PC-3 (cell line): Measurements from ENCODE around the gene FA2H. TPM values are rescaled to one million over a fixed set of nuclear protein-coding genes. Genes with fewer than 3 reads are reported as not detected.

Experiments used
- ATAC-seq: fragments of 200-7000 bp; cut with Tn5 transposase; 2 replicates; pipeline ENCODE4 v1.9.1; 2020; ENCODE audit warnings: mild to moderate bottlenecking, moderate library complexity
- BruUV-seq: library from RNA; stranded (reverse); fragments of 400-500 nt; replicated peaks from 2 replicates; lab custom pipeline; 2021; lab: Mats Ljungman, UMichigan
- CTCF ChIA-PET: fragments of 300-600 bp; sonication (Branson Sonifier 250); formaldehyde crosslinking; loops from one replicate; lab custom pipeline; 2022; ENCODE audit warnings: antibody characterized with exemption; lab: Charles Lee
- POLR2A ChIA-PET: fragments of 300-600 bp; sonication (Branson Sonifier 250); formaldehyde crosslinking; loops from one replicate; lab custom pipeline; 2022; ENCODE audit warnings: antibody characterized with exemption; ENCODE audit not compliant: unreplicated experiment; lab: Charles Lee
- DNase-seq: peaks from one replicate; pipeline ENCODE4 v3.0.0-alpha.2; 2015
- H2AFZ ChIP-seq: fragments of 300-600 bp; sonication (generic); 2 replicates; pipeline ENCODE4 v1.6.0; 2016; ENCODE audit warnings: antibody characterized with exemption, low read length
- H3F3A ChIP-seq: fragments of 300-600 bp; sonication (generic); one replicate; pipeline ENCODE4 v1.6.0; 2017; ENCODE audit warnings: antibody characterized with exemption, low read length, control low read depth, mild to moderate bottlenecking; ENCODE audit not compliant: unreplicated experiment
- H3K27ac ChIP-seq: fragments of 300-600 bp; sonication (generic); 2 replicates; pipeline ENCODE4 v1.5.1; 2016; ENCODE audit warnings: mild to moderate bottlenecking, low read length
- H3K27me3 ChIP-seq: fragments of 300-600 bp; sonication (generic); 2 replicates; pipeline ENCODE4 v1.6.1; 2016; ENCODE audit warnings: low read length, mixed read lengths
- H3K36me3 ChIP-seq: fragments of 300-600 bp; sonication (generic); 2 replicates; pipeline ENCODE4 v1.6.1; 2016; ENCODE audit warnings: low read depth, mixed run types, low read length, mixed read lengths
- H3K4me1 ChIP-seq: fragments of 300-600 bp; sonication (generic); 2 replicates; pipeline ENCODE4 v1.5.1; 2016; ENCODE audit warnings: low read length; ENCODE audit not compliant: insufficient read depth
- H3K4me2 ChIP-seq: fragments of 300-600 bp; sonication (generic); 2 replicates; pipeline ENCODE4 v1.6.0; 2016; ENCODE audit warnings: low read length
- H3K4me3 ChIP-seq: fragments of 300-600 bp; sonication (generic); 2 replicates; pipeline ENCODE4 v1.5.1; 2016; ENCODE audit warnings: mild to moderate bottlenecking, low read length, mixed read lengths
- H3K79me2 ChIP-seq: fragments of 300-600 bp; sonication (generic); 2 replicates; pipeline ENCODE4 v1.6.1; 2017; ENCODE audit warnings: low read length, mixed read lengths
- H3K9ac ChIP-seq: fragments of 300-600 bp; sonication (generic); 2 replicates; pipeline ENCODE4 v1.6.0; 2016; ENCODE audit warnings: mild to moderate bottlenecking, low read length
- H3K9me2 ChIP-seq: fragments of 300-600 bp; sonication (generic); replicated peaks from 2 replicates; pipeline ENCODE4 v1.6.1; 2016; ENCODE audit warnings: mixed run types, low read length, mixed read lengths
- H3K9me3 ChIP-seq: fragments of 300-600 bp; sonication (generic); 2 replicates; pipeline ENCODE4 v1.6.1; 2016; ENCODE audit warnings: low read length, mixed read lengths
- H4K20me1 ChIP-seq: fragments of 300-600 bp; sonication (generic); 2 replicates; pipeline ENCODE4 v1.6.1; 2016; ENCODE audit warnings: low read length, mixed read lengths
- EZH2 ChIP-seq: fragments of 300-600 bp; sonication (generic); IDR thresholded peaks from one replicate; pipeline ENCODE4 v1.6.1; 2017; ENCODE audit warnings: antibody characterized with exemption, mild to moderate bottlenecking, low read length; ENCODE audit not compliant: unreplicated experiment
- EZH2phosphoT487 ChIP-seq: fragments of 300-600 bp; sonication (generic); IDR thresholded peaks from 2 replicates; pipeline ENCODE4 v1.6.1; 2018; ENCODE audit warnings: mild to moderate bottlenecking, antibody characterized with exemption, low read length, borderline replicate concordance
- intact Hi-C: fragments of 100-400 bp; cut with micrococcal nuclease; formaldehyde crosslinking; loops from 2 replicates; pipeline ENCODE4 v1.9.0; 2023
- total RNA-seq: library from RNA; depleted of rRNA; stranded (reverse); fragments of >200 nt; gene quantifications from 2 replicates; pipeline ENCODE4 v1.2.3, GENCODE V29; 2014
- TF ChIP-seq, protein P1 (sequence below): fragments of 300-600 bp; sonication (generic); conservative IDR thresholded peaks from 2 replicates; pipeline ENCODE4 v1.5.1; 2017; ENCODE audit warnings: antibody characterized with exemption, low read depth, mild to moderate bottlenecking, low read length

Gene FA2H
- total RNA-seq, 1 experiment from 2014 or later: 3.9 TPM

DNA sequence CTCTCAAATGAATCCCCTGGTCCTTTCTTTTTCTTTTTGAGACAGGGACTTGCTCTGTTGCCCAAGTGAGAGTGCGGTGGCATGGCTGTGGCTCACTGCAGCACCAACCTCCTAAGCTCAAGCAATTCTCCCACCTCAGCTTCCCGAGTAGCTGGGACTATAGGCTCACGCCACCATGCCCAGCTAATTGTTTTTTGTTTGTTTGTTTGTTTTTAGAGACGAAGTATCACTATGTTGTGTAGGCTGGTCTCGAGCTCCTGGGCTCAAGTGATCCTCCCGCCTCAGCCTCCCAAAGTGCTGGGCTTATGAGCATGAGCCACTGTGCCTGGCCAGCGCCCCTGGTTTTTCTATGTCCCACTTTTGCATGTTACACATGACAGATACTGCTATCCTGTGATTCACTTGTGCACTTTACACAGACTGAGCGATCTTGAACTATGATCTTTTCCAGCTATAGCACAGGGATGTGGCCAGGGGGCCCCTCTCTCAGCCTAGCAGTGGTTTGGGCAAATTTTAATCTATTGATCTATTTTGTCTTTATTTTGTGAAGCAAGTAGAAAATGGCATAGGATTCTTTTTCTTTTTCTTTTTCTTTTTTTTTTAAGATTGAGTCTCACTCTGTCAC lies 42.7 kb downstream of the FA2H start:
- no peaks in the 10 kb centered on the region for H3F3A ChIP-seq
- H3K36me3 ChIP-seq: no peaks in the 10 kb centered on the region
- DNase-seq (no peak), ATAC-seq (no peak)
- no peak overlapping the region for H2AFZ ChIP-seq
- H3K4me3 ChIP-seq: no peak overlapping the region
- TF ChIP-seq, protein P1, sequence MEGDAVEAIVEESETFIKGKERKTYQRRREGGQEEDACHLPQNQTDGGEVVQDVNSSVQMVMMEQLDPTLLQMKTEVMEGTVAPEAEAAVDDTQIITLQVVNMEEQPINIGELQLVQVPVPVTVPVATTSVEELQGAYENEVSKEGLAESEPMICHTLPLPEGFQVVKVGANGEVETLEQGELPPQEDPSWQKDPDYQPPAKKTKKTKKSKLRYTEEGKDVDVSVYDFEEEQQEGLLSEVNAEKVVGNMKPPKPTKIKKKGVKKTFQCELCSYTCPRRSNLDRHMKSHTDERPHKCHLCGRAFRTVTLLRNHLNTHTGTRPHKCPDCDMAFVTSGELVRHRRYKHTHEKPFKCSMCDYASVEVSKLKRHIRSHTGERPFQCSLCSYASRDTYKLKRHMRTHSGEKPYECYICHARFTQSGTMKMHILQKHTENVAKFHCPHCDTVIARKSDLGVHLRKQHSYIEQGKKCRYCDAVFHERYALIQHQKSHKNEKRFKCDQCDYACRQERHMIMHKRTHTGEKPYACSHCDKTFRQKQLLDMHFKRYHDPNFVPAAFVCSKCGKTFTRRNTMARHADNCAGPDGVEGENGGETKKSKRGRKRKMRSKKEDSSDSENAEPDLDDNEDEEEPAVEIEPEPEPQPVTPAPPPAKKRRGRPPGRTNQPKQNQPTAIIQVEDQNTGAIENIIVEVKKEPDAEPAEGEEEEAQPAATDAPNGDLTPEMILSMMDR: no peak
- no peak for TF ChIP-seq EZH2phosphoT487
- no peak for TF ChIP-seq EZH2
- no TSS peak for BruUV-seq
- H3K4me1 ChIP-seq: peaks cover 26% of the 10 kb centered on the region
- intact Hi-C loops: no loop called here
- POLR2A ChIA-PET: no interaction called here
- H3K9me3 ChIP-seq: no peaks in the 10 kb centered on the region
- H3K27ac ChIP-seq: no peak overlapping the region
- H3K9ac ChIP-seq: no peak overlapping the region
- no peaks in the 10 kb centered on the region for H3K27me3 ChIP-seq
- no peaks in the 10 kb centered on the region for H3K79me2 ChIP-seq
- H4K20me1 ChIP-seq: no peaks in the 10 kb centered on the region
- no peak overlapping the region for H3K4me2 ChIP-seq
- no peaks in the 10 kb centered on the region for H3K9me2 ChIP-seq
- CTCF ChIA-PET: no interaction called here

DNA sequence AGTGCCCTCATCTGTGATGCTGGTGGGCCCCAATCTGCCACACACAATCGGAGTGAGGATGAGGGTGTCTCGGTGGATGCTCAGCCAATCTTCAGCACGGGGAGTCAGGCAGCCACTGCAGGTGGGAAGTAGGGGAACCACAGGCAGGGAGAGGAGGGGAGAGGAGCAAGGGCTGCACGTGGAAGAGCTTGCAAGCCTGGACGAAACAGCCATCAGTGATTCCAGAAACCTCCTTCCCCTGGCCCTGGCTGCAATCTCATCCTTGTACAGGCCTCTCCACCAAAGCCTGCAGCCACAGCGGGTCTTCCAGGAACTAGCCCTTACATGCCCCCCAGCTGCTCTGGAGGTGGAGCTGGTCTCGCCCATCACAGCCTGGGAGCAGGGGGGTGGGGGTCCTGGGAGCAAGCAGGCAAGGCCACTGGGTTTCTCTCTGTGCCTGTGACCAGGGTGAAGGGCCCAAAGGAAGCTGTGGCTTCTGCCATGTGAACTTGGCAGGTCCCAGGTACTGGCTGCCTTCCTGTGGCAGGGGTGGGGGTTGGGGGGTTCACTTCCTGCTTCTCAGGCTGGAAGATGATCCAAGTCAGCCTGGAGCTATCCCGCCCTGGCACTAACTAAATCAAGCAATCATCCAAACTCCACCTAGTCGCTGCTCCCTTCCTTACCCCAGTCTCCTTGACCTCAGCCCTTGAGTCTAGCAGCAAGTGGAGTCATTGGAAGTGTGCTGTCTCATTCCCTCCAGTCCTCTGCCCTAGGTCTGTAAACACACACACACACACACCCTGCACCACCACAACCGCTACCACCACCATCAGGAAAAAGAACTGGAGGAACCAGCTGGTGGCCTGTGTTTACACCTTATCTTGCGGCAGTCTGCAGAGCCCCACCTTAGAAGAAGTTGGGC lies 44.6 kb downstream of the FA2H start:
- CTCF ChIA-PET: no interaction called here
- no peaks in the 10 kb centered on the region for H4K20me1 ChIP-seq
- no peaks in the 10 kb centered on the region for H3K36me3 ChIP-seq
- peak overlapping the region; percentile 38 for H3K9ac ChIP-seq
- 0 out of 2 replicates have a peak overlapping the region, but pooled peaks have one; percentile 25 for H3K4me2 ChIP-seq
- intact Hi-C loops: no loop called here
- no peaks in the 10 kb centered on the region for H3K79me2 ChIP-seq
- H3K9me3 ChIP-seq: no peaks in the 10 kb centered on the region
- no peak overlapping the region for H3K4me3 ChIP-seq
- BruUV-seq: no TSS peak
- POLR2A ChIA-PET: interaction anchor here (0.6 kb wide), 1 partner anchor 138 kb away, joined by 6 read pairs; no protein-coding TSS in a partner anchor
- DNase-seq: peak; percentile 50
- TF ChIP-seq EZH2phosphoT487 (no peak), EZH2 (no peak)
- TF ChIP-seq, protein P1: no peak
- H3K4me1 ChIP-seq: peaks cover 17% of the 10 kb centered on the region
- no peaks in the 10 kb centered on the region for H3K9me2 ChIP-seq
- H3K27ac ChIP-seq: peak overlapping the region; percentile 79
- peak; percentile 78 for ATAC-seq
- no peaks in the 10 kb centered on the region for H3F3A ChIP-seq
- no peak overlapping the region for H2AFZ ChIP-seq
- H3K27me3 ChIP-seq: no peaks in the 10 kb centered on the region
